Suprapubic skin (tissue), 3 donors: Measurements from ENCODE around the gene SHMT2.

Source experiments
- POLR2A ChIP-seq, 2 donors: fragments of 450-650 bp; IDR thresholded peaks; one replicate each; pipeline ENCODE4 v1.6.1; 2017; ENCODE audit warnings: antibody characterized with exemption in 2 of 2, mild to moderate bottlenecking in 2 of 2, moderate library complexity in 2 of 2
- TF ChIP-seq, protein P1 (sequence below), 2 donors: fragments of 200-600 bp in 1 of 2; fragments of 450-650 bp in 1 of 2; sonication (generic) in 1 of 2; IDR thresholded peaks; one replicate each; pipeline ENCODE4 v1.5.1; 2016 to 2019; ENCODE audit warnings: antibody characterized with exemption in 2 of 2, mild to moderate bottlenecking in 1 of 2, moderate library complexity in 1 of 2

DNA sequence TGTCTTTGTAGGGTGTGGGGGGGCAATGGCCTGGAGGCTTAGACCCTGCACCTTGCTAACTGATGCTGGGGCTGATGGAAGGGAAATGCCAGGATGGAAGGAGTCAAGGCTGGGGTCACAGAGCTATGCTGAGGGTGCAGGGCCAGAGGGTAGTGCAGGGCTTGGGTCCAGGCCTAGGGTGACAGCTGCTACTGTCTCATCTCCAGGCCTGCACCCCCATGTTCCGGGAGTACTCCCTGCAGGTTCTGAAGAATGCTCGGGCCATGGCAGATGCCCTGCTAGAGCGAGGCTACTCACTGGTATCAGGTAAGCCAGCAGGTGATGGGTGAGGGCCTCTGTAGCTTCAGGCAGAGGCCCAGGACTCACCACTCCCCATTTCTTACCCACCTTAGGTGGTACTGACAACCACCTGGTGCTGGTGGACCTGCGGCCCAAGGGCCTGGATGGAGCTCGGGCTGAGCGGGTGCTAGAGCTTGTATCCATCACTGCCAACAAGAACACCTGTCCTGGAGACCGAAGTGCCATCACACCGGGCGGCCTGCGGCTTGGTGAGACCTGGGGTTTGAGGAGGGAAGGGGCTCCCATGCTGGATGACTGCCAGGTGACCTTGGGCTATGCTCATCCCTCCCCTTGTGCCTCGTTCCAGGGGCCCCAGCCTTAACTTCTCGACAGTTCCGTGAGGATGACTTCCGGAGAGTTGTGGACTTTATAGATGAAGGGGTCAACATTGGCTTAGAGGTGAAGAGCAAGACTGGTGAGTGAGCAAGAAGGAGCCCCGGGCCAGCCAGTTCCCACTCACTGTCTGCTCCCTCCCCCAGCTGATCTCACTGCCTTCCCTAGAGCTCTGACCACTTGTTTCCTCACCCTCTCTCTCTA, 4.1 kb downstream of the SHMT2 start:
- TF ChIP-seq, protein P1, sequence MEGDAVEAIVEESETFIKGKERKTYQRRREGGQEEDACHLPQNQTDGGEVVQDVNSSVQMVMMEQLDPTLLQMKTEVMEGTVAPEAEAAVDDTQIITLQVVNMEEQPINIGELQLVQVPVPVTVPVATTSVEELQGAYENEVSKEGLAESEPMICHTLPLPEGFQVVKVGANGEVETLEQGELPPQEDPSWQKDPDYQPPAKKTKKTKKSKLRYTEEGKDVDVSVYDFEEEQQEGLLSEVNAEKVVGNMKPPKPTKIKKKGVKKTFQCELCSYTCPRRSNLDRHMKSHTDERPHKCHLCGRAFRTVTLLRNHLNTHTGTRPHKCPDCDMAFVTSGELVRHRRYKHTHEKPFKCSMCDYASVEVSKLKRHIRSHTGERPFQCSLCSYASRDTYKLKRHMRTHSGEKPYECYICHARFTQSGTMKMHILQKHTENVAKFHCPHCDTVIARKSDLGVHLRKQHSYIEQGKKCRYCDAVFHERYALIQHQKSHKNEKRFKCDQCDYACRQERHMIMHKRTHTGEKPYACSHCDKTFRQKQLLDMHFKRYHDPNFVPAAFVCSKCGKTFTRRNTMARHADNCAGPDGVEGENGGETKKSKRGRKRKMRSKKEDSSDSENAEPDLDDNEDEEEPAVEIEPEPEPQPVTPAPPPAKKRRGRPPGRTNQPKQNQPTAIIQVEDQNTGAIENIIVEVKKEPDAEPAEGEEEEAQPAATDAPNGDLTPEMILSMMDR (IDR thresholded peaks at IDR 0.05) = no peak
- no peak for TF ChIP-seq POLR2A (IDR thresholded peaks at IDR 0.05)
